Fibroblast of pulmonary artery (primary cell): ENCODE results near the gene RMND1.
"Not testable (repeated sequence)": the region's sequence is repeated elsewhere in the genome, so short reads cannot be mapped to it uniquely, and the experiment has no call there.

Experiments used
- DNase-seq: peaks from one replicate; pipeline ENCODE4 v3.0.0-alpha.2; 2010; ENCODE audit warnings: low read depth
- H3K4me3 ChIP-seq: replicated peaks from 2 replicates; pipeline ENCODE4 v1.5.1; 2011; ENCODE audit warnings: low read depth, mild to moderate bottlenecking, control low read depth, low read length, moderate library complexity
- TF ChIP-seq, protein P1 (sequence below): IDR thresholded peaks from 2 replicates; pipeline ENCODE4 v1.5.1; 2011; ENCODE audit warnings: mild to moderate bottlenecking, control low read depth, low read length, inconsistent platforms; ENCODE audit errors: missing control alignments

Gene RMND1

GRCh38 chr6:151452750-151453427 lies 963 bp upstream of the RMND1 start:
- peak overlapping the region; percentile 93 for H3K4me3 ChIP-seq
- DNase-seq = peak; percentile 26
- TF ChIP-seq, protein P1, sequence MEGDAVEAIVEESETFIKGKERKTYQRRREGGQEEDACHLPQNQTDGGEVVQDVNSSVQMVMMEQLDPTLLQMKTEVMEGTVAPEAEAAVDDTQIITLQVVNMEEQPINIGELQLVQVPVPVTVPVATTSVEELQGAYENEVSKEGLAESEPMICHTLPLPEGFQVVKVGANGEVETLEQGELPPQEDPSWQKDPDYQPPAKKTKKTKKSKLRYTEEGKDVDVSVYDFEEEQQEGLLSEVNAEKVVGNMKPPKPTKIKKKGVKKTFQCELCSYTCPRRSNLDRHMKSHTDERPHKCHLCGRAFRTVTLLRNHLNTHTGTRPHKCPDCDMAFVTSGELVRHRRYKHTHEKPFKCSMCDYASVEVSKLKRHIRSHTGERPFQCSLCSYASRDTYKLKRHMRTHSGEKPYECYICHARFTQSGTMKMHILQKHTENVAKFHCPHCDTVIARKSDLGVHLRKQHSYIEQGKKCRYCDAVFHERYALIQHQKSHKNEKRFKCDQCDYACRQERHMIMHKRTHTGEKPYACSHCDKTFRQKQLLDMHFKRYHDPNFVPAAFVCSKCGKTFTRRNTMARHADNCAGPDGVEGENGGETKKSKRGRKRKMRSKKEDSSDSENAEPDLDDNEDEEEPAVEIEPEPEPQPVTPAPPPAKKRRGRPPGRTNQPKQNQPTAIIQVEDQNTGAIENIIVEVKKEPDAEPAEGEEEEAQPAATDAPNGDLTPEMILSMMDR = no peak

DNA sequence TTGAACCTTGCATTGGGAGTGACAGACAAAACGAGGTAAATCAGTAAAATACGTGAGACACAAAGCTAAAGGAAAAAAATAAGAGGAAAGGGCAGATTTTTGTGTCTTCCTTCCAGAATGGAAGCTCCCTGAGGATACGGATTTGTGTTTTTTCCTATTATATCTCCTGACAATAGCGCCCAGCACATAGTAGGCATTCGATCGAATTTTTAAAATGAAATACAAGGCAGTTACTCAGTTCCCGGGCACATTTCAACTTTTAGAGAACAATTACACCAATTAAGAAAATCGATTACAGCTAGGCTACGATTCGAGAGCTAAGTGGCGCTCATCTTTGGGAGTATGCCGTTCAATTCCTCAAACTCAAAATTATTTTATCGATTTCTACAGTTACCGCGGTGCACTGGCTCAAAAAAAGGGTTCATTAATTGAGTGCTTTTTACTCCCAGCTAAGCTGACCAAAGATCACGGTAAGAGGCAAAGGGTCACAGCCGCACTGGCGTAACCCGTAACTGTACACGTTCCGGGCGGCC lies 443 bp downstream of the RMND1 start:
- no peak for DNase-seq
- peak overlapping the region; percentile 97 for H3K4me3 ChIP-seq
- TF ChIP-seq, protein P1 = no peak

DNA sequence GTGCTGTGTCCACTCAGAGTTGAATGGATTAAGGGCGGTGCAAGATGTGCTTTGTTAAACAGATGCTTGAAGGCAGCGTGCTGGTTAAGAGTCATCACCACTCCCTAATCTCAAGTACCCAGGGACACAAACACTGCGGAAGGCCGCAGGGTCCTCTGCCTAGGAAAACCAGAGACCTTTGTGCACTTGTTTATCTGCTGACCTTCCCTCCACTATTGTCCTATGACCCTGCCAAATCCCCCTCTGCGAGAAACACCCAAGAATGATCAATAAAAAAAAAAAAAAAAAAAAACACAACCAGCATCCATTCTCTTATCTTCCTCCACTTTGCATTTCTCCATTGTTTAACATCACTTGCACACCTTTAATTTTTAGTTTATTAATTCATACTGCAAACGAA lies 998 bp downstream of the RMND1 start:
- peak overlapping the region; percentile 97 for H3K4me3 ChIP-seq
- DNase-seq = not testable (repeated sequence)

DNA sequence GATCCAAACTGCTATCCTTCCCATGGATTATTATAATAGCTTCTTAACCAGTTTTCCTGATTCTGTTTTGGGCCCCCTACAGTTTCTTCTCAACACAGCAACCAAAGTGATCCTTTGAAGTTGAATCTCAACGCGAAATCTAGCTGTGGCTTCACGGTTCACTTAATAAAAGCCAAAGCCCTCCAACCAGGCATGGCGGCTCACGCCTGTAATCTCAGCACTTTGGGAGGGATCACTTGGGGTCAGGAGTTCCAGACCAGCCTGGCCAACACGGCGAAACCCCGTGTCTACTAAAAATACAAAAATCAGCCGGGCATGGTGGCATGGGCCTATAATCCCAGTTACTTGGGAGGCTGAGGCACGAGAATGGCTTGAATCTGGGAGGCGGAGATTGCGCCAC lies 3.3 kb downstream of the RMND1 start:
- no peak overlapping the region for H3K4me3 ChIP-seq
- TF ChIP-seq, protein P1 = peak; percentile 6
- no peak for DNase-seq

GRCh38 chr6:151447237-151447636 lies 4.7 kb downstream of the RMND1 start:
- DNase-seq = no peak
- no peak overlapping the region for H3K4me3 ChIP-seq
- TF ChIP-seq, protein P1 = no peak

DNA sequence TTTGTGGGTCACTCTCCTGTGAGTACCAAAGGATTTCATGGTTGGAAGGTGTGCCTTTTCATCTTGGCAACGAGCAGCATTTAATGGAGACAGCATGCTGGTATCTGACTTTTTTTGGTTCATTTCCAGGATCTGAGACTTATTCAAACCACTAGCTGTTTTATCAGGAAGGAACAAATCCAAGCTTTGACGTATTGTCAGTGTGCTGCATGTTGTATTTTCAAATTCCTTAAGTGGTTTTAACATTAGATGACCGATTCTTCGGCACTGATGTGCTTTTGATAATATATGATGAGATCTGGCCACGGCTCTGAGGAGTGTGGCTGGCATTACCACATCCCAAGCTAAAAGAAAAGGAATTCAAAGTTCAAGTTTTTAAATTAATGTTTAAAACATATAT lies 6.4 kb downstream of the RMND1 start:
- peak; percentile 89 for DNase-seq
- TF ChIP-seq, protein P1 = no peak
- peak overlapping the region; percentile 3 for H3K4me3 ChIP-seq

DNA sequence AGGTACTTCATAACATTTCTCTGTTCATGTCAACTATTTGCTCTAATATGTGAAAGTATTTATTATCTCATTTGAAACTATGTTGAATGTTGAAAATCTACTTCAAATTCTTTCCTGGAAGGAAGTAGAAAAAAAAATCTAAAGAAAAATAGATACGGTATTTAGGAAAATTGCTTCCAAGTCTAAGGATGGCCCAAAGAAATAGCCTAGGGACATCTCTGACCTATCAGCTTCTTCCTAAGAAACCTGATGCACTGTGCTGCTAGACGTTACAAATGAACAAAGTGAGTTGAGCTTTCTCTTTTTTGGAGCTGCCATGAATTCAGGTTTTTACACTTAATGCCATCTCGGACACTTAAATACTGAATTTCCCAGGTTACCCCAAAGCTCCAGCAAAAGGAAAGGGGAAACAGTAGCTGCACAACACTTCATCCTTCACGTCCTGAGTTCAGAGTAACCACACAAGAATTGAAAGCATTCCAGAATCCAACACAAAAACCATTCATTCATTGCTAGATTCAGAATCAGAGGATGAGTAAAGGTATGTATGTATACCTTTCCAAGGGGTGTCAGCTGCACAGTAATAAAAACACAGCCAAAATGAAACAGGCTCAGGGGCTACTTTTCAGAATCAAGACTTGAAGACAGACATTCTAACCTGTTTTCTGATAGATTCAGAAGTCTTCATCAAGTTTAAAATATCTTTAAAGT lies 7.9 kb downstream of the RMND1 start:
- DNase-seq = no peak
- TF ChIP-seq, protein P1 = no peak
- H3K4me3 ChIP-seq = no peak overlapping the region
